ENCODE data around the gene LRP6.

GRCh38 chr12:12178559-12178958, 88.3 kb downstream of the LRP6 start:
- TF ChIP-seq CTCF (conservative IDR thresholded peaks at IDR 0.05; ENCODE audit: low read depth, low read length) (no peak), EZH2 (IDR thresholded peaks at IDR 0.05; ENCODE audit: low read length, unreplicated experiment) (no peak)

Data from PC-3 (cell line).